NCI-H2196 treated with DMSO at 0.1 percent for 48 hours (cell line): ENCODE results near the gene TMPRSS7.

Source experiments
- DNase-seq: peaks from one replicate; lab custom pipeline; 2025; ENCODE audit not compliant: unreplicated experiment; lab: John Stamatoyannopoulos, UW

TMPRSS7 gene

GRCh38 chr3:112126511-112126911, 92.0 kb downstream of the TMPRSS7 start:
- DNase-seq: no peak

GRCh38 chr3:112127522-112128494, 93.3 kb downstream of the TMPRSS7 start:
- DNase-seq: no peak

GRCh38 chr3:112128843-112129727, 94.5 kb downstream of the TMPRSS7 start:
- DNase-seq: no peak

GRCh38 chr3:112129925-112130637, 95.5 kb downstream of the TMPRSS7 start:
- no peak for DNase-seq

- no peak for DNase-seq
Measured at GRCh38 chr3:112130638-112130993, 96.1 kb downstream of the TMPRSS7 start.
